ENCODE measurements around the gene FUBP3. TPM values are rescaled to one million over a fixed set of nuclear protein-coding genes. Genes with fewer than 3 reads are reported as not detected.

FUBP3 gene
- total RNA-seq, 6 experiments from 2014 or later = 60.6 to 65.9 (median 63.1) TPM

DNA sequence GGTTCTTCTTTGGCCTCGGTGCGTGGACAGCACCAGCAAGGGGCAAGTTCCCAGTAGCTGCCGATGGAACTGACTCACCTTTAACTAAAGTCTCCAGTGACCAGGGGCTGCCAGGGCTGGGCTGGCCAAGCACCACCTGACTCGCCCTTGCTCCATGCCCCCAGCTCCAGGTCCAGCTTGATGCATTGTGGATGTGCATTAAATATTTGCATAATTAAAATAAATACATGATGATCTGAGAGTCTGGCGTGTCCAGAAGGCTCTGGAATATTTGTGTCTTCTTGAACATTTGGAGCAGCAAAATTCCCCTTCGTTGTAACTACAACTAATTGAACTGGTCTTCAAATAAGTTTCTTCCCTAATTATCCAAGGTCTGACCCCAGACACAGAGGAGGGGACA, 75.5 kb downstream of the FUBP3 start:
- no peaks in the 10 kb centered on the region for H3K4me1 Mint-ChIP-seq (ENCODE audit: low read depth)
- DNase-seq = no peak
- no peaks in the 10 kb centered on the region; the same call in 1 of the 2 replicates for H3K9me3 Mint-ChIP-seq
- H3K4me3 Mint-ChIP-seq = no peak overlapping the region
- H3K27ac Mint-ChIP-seq = no peak overlapping the region
- no peaks in the 10 kb centered on the region for H3K36me3 Mint-ChIP-seq (ENCODE audit: low read depth)
- TF ChIP-seq, protein P1, sequence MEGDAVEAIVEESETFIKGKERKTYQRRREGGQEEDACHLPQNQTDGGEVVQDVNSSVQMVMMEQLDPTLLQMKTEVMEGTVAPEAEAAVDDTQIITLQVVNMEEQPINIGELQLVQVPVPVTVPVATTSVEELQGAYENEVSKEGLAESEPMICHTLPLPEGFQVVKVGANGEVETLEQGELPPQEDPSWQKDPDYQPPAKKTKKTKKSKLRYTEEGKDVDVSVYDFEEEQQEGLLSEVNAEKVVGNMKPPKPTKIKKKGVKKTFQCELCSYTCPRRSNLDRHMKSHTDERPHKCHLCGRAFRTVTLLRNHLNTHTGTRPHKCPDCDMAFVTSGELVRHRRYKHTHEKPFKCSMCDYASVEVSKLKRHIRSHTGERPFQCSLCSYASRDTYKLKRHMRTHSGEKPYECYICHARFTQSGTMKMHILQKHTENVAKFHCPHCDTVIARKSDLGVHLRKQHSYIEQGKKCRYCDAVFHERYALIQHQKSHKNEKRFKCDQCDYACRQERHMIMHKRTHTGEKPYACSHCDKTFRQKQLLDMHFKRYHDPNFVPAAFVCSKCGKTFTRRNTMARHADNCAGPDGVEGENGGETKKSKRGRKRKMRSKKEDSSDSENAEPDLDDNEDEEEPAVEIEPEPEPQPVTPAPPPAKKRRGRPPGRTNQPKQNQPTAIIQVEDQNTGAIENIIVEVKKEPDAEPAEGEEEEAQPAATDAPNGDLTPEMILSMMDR (IDR thresholded peaks at IDR 0.05) = no peak
- peaks cover 50% of the 10 kb centered on the region for H3K27me3 Mint-ChIP-seq (ENCODE audit: insufficient read depth)

DNA sequence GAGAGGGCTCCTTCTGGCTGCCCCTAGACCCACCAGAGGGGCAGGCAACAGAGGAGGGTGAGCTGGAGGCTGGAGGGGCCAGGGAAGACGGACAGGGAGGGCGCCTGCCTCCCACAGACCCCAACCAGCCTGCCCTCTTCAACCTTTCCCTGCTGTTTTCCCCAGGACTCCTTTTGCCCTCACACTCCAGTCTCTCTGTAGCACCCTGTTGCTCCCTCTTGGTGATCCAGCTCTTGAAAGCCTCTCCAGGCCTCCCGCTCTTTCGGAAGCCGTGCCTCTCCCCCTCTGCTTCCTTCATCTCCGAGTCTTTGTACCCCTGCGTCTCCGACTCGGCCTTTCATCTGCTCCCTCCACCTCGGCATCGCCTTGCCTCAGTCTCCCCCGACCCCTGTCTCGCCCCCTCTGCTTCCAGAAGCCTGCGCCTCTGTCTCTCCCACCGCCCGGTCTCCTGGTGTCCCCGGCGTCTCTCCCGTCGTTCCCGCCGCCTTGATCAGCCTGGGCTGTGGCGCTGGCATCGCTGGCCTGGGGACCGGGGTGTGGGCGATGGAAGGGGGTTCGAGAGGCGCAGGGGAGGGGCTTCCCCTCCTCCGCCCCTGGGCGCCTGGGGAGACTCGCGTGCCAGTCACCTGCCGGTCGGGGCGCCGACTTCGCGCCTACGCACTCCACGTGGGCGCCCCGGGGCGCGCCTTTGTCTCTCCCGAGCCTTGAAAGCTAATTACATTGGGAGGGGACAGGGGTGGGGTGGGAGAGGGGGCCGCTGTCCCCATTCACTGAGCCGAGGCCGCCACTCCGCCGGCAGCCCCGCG, 79.7 kb downstream of the FUBP3 start:
- no peak overlapping the region for H3K4me3 Mint-ChIP-seq
- peaks cover 65% of the 10 kb centered on the region for H3K27me3 Mint-ChIP-seq (ENCODE audit: insufficient read depth)
- no peak overlapping the region for H3K27ac Mint-ChIP-seq
- no peaks in the 10 kb centered on the region for H3K4me1 Mint-ChIP-seq (ENCODE audit: low read depth)
- H3K36me3 Mint-ChIP-seq (ENCODE audit: low read depth) = no peaks in the 10 kb centered on the region
- H3K9me3 Mint-ChIP-seq = no peaks in the 10 kb centered on the region; the same call in 1 of the 2 replicates
- TF ChIP-seq, protein P1 (IDR thresholded peaks at IDR 0.05) = no peak
- DNase-seq = no peak

DNA sequence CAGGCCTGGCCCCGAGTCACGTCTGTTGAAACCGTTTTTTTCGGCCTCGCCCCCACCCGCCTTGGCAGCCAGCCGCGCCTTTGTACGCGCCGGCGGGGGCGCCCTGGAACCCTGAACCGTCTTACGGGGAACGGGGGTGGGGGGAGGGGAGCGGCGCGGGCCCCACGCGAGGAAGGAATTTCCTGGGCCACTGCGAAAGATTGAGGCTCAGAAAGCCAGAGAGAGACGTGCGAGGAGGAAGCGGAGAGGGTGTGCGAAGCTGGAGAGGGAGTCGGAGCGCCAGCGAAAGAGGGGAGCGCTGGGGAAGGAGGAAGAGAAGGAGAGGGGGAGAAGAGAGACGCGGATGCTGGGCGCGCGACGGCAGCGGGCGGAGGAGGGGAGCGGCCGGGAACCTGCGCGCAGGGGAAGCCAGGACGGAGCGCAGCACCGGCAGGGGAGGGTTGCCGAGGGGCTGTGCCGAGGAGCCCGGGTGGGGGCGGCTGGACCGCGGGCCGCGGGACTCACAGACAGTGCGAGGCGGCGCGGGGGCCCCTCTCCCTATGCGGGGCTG, 80.4 kb downstream of the FUBP3 start:
- Mint-ChIP-seq H3K4me1 (ENCODE audit: low read depth) (no peaks in the 10 kb centered on the region), H3K4me3 (no peak overlapping the region), H3K27ac (no peak overlapping the region), H3K27me3 (ENCODE audit: insufficient read depth) (peaks cover 67% of the 10 kb centered on the region), H3K9me3 (no peaks in the 10 kb centered on the region; the same call in 1 of the 2 replicates), H3K36me3 (ENCODE audit: low read depth) (no peaks in the 10 kb centered on the region)
- TF ChIP-seq, protein P1 (IDR thresholded peaks at IDR 0.05) = no peak
- no peak for DNase-seq

DNA sequence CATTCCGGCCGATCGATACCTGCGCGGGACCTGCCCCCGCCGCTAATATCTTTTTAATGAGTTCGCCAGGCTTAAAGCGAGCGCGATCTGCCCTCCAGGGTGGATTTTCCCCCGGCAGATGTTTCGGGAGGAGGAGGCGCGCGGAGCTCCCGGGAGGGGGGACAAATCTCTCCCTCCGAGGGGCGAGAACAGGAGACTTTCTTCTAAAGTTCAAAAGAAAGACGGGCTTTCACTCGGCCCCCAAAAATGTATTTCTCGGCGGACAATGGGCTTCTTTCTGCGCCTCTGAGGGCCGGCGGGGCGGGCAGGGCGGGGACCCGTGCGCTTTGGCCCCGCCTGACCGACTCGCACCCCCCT, 80.9 kb downstream of the FUBP3 start:
- peaks cover under 1% of the 10 kb centered on the region; the same call in 1 of the 2 replicates for H3K4me1 Mint-ChIP-seq (ENCODE audit: low read depth)
- peaks cover 62% of the 10 kb centered on the region for H3K27me3 Mint-ChIP-seq (ENCODE audit: insufficient read depth)
- H3K9me3 Mint-ChIP-seq = no peaks in the 10 kb centered on the region; the same call in 1 of the 2 replicates
- H3K36me3 Mint-ChIP-seq (ENCODE audit: low read depth) = no peaks in the 10 kb centered on the region
- DNase-seq = no peak
- H3K4me3 Mint-ChIP-seq = no peak overlapping the region
- no peak overlapping the region for H3K27ac Mint-ChIP-seq
- TF ChIP-seq, protein P1 (IDR thresholded peaks at IDR 0.05) = no peak

DNA sequence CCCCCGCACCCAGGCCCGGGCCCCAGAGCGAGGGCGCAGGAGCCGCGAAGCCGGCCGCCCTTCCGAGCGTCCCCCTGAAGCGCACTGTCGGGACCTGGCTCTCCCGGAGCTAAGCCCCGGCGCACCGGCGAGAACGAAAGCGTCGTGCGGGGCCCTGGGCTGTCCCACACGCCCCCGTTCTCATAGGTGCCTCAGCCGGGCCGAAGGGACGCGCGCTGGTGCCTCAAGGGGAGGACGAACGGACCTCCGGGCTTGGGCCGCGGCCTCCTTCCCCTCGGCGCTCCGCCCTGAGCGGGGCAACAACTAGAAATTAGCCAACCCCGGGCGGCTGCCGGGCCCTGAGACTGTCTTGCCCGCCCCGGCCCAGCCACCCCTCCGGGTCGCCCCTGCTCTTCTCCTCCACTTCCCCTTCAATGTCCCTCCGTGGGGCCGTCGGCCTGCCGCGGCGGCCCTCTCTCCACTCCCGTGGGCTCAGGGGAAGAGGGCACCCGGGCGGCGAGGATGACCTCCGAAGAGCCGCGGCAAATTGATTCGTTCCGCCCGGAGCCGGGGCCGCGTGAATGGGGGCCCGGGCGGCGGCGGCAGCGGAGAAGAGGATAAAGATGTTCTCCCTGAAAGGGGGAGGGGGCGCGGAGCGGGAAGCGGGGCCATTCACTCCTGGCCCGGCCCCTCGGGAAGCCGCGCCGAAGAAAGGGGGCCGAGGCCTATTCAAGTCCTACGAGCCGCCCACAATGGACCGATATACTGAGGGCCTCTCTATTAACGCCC, 81.5 kb downstream of the FUBP3 start:
- Mint-ChIP-seq H3K36me3 (ENCODE audit: low read depth) (no peaks in the 10 kb centered on the region), H3K27ac (no peak overlapping the region), H3K4me3 (no peak overlapping the region), H3K9me3 (no peaks in the 10 kb centered on the region; the same call in 1 of the 2 replicates), H3K27me3 (ENCODE audit: insufficient read depth) (peaks cover 62% of the 10 kb centered on the region), H3K4me1 (ENCODE audit: low read depth) (peaks cover 4% of the 10 kb centered on the region; the same call in 1 of the 2 replicates)
- no peak for DNase-seq
- TF ChIP-seq, protein P1 (IDR thresholded peaks at IDR 0.05) = no peak

Measured in HFFc6 (cell line).